ENCODE results near the gene FRRS1.
"Not testable (repeated sequence)": the region's sequence is repeated elsewhere in the genome, so short reads cannot be mapped to it uniquely, and the experiment has no call there.

FRRS1 gene

DNA sequence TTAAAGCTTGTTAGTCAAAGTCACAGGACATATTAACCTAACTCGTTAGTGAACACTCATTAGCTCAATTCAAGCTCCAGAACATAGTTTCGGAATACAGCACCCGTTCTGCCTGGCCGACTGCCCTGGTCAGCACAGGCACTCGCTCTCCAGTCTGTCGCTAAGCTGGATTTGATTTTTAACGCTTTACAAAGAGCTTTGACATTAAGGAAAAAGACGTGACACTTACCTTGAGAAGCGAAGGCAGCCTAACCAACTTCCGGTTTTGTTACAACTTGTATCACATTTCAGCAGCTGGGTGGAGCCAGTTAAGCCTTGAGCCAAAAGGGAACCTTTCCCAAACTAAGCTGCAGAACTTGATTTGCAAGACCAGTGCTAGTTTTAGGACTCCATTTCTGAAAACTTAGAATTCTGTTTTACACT is at the start of gene FRRS1:
TSS of gene FRRS1 (minus strand) at position 258 of the 423 bp plus-strand sequence. CDS start 17,867 bp downstream, outside the sequence.
- peak; percentile 64 for DNase-seq

GRCh38 chr1:99814373-99814900 is 48.0 kb upstream of the FRRS1 start:
- no peak for DNase-seq

GRCh38 chr1:99811747-99812146 is 45.3 kb upstream of the FRRS1 start:
- DNase-seq = no peak

GRCh38 chr1:99811075-99811474 is 44.6 kb upstream of the FRRS1 start:
- DNase-seq = no peak

DNA sequence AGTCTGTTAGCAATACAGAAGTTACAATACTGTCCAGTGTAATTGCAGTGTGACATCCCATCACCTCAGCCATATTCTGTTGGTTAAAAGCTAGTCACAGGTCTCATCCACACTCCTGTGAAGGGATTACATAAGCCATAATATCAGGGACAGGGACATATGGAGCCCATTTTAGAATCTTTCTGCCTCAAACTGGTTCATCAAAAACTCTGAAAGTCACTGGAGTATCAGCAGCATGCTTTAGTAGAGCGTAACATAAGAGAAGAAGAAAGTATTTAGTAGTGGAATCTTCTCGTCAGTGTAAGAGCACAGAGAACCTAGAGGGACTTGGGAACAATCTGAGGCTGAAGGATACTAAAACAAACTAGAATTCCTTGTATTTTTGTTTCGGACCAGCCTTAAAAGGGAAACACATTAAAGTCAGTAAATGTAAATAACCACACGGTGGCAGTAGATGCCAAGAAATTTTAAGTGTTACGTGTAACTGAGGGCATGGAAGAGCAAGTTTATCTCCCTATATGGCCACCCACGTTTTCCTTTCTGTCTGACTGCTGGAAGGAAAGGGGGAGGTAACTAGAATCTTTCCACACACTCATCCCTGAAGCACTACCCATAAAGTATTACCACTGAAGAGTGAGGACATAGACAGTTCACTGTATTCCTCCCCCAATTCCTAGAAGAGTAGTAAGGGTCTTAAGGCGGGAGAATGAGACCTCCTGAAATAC is 42.1 kb upstream of the FRRS1 start:
- DNase-seq = no peak

DNA sequence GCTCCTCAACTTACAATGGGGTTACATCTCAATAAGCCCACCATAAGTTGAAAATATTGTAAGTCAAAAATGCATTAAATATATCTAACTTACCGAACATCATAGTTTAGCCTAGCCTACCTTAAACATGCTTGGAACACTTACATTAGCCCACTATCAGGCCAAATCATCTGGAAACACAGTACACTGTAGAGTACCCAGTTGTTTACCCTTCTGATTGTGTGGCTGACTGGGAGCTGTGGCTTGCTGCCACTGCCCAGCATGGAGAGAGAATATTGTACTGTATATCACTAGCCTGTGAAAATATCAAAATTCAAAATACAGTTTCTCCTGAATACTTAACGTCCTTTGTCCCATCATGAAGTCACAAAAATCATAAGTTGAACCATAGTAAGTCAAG is 40.4 kb upstream of the FRRS1 start:
- DNase-seq = no peak

- DNase-seq = no peak
Observed at GRCh38 chr1:99801584-99801983, 35.1 kb upstream of the FRRS1 start.

GRCh38 chr1:99793861-99794260 is 27.4 kb upstream of the FRRS1 start:
- not testable (repeated sequence) for DNase-seq

DNA sequence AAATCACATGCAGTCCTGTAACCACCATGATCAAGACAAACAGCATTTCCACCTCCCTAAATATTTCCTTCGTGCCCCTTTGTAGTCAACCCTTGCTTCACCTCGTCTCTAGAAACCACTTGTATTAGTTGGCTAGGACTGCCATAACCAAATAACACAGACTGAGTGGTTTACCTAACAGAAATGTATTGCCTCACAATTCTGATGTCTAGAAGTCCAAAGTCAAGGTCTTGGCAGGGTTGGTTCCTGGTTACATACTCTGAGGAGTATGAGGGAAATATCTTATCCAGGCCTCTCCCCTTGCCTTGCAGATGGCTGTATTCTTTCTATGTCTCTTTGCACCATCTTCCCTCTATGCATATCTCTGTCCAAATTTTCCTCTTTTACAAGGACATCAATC is 23.3 kb upstream of the FRRS1 start:
- no peak for DNase-seq

GRCh38 chr1:99788896-99789295 is 22.5 kb upstream of the FRRS1 start:
- DNase-seq = no peak

DNA sequence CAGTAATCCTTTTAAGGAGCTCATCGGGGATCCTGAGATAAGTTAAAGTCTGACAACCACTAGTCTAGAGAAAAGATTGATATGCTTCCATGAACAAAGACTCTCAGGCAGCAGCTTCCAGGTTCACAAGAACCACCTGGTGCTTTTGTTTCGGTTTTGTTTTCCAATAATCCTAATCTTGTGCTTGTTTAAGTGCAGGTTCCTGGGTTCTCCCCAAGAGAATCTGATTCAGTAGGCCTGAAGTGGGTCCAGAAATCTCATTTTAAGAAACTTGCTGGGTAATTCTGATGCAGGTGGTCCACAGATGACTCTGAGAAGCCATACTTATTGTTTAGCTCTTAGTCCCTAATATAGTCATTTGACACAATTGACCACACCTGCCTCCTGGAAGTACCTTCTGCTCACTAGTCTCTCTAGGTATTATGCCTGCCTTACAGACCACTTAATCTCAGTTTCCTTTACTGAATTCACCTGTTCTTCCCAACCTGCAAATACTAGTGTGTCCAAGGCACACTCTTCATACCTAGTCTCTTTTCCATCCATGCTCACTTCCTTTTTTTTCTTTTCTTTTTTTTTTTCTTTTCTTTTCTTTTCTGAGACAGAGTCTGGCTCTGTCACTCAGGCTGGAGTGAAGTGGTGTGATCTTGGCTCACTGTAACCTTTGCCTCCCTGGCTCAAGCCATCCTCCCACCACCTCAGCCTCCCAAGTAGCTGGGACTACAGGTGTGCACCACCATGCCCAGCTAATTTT is 20.5 kb upstream of the FRRS1 start:
- no peak for DNase-seq

DNA sequence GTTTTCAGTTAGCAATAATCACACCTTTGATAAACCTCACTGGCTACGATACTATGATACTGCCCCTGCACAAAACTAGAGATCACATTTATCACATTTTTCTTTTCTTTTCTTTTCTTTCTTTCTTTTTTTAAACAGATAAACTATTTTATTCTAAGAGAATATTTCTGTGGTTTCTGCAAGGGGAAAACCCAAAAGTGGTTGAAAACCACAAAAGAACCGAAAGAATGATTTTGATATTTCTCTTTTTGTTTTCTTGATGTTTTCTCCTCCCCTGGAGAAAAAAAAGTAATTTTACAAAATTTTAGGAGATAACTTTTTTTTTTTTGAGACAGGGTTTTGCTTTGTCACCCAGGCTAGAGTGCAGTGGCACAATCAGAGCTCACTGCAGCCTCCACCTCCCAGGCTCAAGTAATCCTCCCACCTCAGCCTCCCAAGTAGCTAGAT is 18.4 kb upstream of the FRRS1 start:
- DNase-seq = no peak

GRCh38 chr1:99784143-99784542 is 17.7 kb upstream of the FRRS1 start:
- DNase-seq = no peak

GRCh38 chr1:99782920-99783319 is 16.5 kb upstream of the FRRS1 start:
- no peak for DNase-seq

DNA sequence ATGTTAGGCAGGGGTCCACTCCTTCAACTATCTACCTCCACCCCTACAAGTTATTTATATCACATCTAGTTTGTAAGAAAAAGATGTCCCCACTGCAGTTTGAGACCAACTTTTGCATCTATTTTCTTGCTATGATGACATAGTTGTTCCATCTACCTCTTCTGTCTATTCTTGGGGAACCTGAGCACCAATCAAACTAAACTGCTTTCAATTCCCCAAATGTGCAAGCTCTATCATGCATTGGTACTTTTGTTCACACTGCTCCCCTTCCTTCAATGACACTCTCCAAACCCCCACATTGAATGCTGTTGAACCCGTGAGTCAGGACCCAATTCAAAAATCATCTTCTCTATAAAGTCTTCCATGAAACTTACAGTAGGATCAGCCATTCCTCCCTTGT is 16.0 kb upstream of the FRRS1 start:
- no peak for DNase-seq

GRCh38 chr1:99781798-99782197 is 15.4 kb upstream of the FRRS1 start:
- no peak for DNase-seq

- no peak for DNase-seq
Observed at GRCh38 chr1:99777752-99778151, 11.3 kb upstream of the FRRS1 start.

DNA sequence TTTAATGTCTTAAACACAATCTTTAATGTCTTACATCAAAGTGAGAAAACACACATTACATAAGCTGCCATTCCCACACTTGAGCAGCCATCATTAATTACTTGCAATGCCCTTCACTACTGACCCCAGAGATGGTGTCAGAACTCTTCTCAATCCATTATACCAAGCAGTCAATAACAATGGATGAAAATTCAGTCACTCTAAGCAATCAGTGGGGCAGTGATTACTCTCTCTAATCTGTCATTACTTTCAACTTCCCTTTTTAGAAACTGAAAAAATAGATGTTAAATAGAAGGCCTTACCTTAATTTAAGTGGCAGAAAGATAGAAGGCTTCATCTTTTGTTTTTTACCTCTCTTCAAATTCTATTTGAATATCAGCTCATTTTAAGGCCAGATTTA is 9.7 kb upstream of the FRRS1 start:
- no peak for DNase-seq

DNA sequence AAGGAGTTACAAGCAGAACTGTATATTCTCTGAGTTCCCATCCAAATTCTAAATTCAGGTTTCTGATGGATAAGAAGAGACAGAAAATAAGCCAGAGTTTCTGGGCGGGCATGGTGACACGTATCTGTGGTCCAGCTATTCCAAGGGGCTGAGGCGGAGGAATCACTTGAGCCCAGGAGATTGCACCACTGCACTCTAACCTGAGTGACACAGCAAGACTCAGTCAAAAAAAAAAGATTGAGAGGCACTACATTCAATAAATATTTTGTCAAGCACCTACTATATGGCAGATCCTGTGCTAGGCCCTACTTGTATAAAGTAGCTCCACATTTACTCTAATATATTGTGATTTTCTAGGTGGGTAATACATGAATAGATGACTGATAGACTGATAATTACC is 6.4 kb upstream of the FRRS1 start:
- DNase-seq = no peak

DNA sequence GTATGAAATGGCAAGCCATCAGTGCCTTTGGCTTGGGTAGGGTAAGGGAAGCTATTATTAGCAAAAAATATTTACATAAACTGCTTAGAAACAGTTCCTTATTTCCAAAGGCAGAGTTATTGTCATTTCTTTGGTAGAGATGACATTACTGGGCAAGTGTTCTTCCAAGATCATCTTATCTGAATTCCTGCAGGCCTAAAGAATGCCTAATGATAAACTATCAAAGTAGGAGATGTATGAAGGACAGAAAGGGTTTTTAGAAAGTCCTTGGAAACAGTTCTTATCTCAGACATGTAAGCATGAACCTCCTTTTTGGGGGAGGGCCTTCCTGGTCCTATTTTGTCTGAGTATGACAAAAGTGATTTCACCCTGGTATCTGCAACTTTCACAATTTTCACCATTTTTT is 5.1 kb upstream of the FRRS1 start:
- DNase-seq = no peak

DNA sequence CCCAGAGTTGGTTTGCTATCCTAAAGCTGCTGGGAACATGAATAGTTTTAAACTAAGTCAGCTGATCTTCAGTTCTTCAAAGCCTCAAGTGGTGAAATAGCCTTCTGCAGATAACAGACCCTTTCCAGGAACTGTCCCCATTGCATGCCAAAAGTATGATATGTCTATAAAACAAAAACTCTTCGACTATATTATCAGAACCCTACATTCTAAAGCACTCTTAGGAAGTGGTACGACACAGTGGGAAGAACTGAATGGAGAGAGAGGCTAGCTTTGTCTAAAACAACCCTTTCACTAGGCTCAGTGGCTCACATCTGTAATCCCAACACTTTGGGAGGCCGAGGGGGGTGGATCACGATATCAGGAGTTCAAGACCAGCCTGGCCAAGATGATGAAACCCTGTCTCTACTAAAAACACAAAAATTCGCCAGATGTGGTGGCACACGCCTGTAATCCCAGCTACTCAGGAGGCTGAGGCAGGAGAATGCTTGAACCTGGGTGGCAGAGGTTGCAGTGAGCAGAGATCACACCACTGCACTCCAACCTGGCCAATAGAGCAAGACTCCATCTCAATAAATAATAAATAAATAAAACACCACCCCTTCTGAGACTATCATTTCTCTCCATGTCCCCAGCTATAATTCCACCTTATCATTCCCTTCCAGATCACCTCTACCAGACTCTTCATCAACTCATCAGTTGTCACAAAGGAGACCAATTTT is 2.2 kb upstream of the FRRS1 start:
- no peak for DNase-seq

- DNase-seq = no peak
Observed at GRCh38 chr1:99768104-99768503, 1.7 kb upstream of the FRRS1 start.

DNA sequence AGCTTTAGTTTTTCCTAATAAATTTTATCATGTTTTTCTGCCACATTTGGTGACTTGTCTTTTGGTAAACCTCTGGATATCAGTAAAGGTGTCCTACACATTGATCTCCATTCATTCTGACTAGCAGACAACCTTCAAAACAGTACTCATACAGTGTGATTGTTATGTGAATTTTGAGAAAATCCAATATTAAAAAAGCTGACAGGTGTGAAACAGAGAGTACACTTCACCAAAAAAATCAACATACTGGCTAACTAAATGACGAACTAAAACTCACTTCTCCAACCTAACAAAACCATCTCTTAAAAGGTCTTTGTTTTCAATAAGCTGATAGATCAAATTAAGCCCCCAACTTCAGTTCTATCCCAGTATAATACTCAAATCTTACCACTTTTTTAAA is 1.5 kb downstream of the FRRS1 start:
- DNase-seq = no peak

GRCh38 chr1:99764439-99764838 is 2.0 kb downstream of the FRRS1 start:
- DNase-seq = no peak
